ENCODE results near the gene ARHGAP19.

Gene ARHGAP19

GRCh38 chr10:97200616-97201015, 91.8 kb downstream of the ARHGAP19 start:
- Histone ChIP-seq H3K9me3 (replicated peaks in 1 of 2; ENCODE audit: control insufficient read depth in 2 of 2, insufficient read depth in 1 of 2, low read depth in 1 of 2, low read length in 2 of 2) (peaks cover 2 to 6% of the 10 kb centered on the region in 2 donors), H2BK12ac (ENCODE audit: low read length) (no peak overlapping the region), H3K27me3 (ENCODE audit: control insufficient read depth in 3 of 3, insufficient read depth in 3 of 3, low read depth in 1 of 3, low read length in 3 of 3) (peaks cover 5 to 31% (median 13%) of the 10 kb centered on the region in 3 experiments), H3K18ac (ENCODE audit: low read length) (no peak overlapping the region), H3K4me1 (ENCODE audit: control insufficient read depth in 2 of 2, insufficient read depth in 1 of 2, low read depth in 1 of 2, low read length in 2 of 2) (peaks cover 3% of the 10 kb centered on the region in 2 donors), H4K91ac (ENCODE audit: low read depth, low read length, poor library complexity) (no peak overlapping the region), H3K9ac (ENCODE audit: low read depth, low read length, poor library complexity) (no peak overlapping the region), H2BK5ac (ENCODE audit: low read length) (no peak overlapping the region), H3K4ac (ENCODE audit: low read length) (no peak overlapping the region), H2BK15ac (ENCODE audit: low read length) (no peak overlapping the region), H3K14ac (ENCODE audit: low read length) (no peak overlapping the region), H2AK5ac (ENCODE audit: low read depth, low read length) (no peak overlapping the region), H3K36me3 (replicated peaks in 1 of 2; ENCODE audit: control insufficient read depth in 2 of 2, insufficient read depth in 2 of 2, low read length in 2 of 2) (no peaks in the 10 kb centered on the region), H3K4me2 (ENCODE audit: insufficient read depth, low read length, poor library complexity, severe bottlenecking) (no peak overlapping the region), H2AFZ (ENCODE audit: low read length) (no peak overlapping the region), H3K27ac (replicated peaks; ENCODE audit: low read length) (no peak overlapping the region), H3K4me3 (ENCODE audit: low read length in 2 of 2) (no peak overlapping the region), H2BK120ac (ENCODE audit: low read depth, low read length) (no peak overlapping the region), H3K79me1 (ENCODE audit: low read depth, low read length) (no peaks in the 10 kb centered on the region), H3K23ac (ENCODE audit: low read depth, low read length, poor library complexity) (no peak overlapping the region), H4K8ac (ENCODE audit: low read depth, low read length) (no peak overlapping the region)
- no peak for DNase-seq (ENCODE audit: low spot score)
- no CpG with 5 or more reads among the region's 6 CpGs for WGBS, 2 donors (ENCODE audit: extremely low coverage in 2 of 2, insufficient read length in 2 of 2, insufficient replicate concordance in 1 of 2)

- peaks cover 5 to 35% (median 16%) of the 10 kb centered on the region in 3 experiments for H3K27me3 ChIP-seq (ENCODE audit: control insufficient read depth in 3 of 3, insufficient read depth in 3 of 3, low read depth in 1 of 3, low read length in 3 of 3)
- H2AK5ac ChIP-seq (ENCODE audit: low read depth, low read length) = no peak overlapping the region
- no peak overlapping the region for H2BK15ac ChIP-seq (ENCODE audit: low read length)
- no peak overlapping the region for H2BK5ac ChIP-seq (ENCODE audit: low read length)
- H3K27ac ChIP-seq (replicated peaks; ENCODE audit: low read length) = no peak overlapping the region
- no peak overlapping the region for H3K14ac ChIP-seq (ENCODE audit: low read length)
- H3K18ac ChIP-seq (ENCODE audit: low read length) = no peak overlapping the region
- no peak overlapping the region for H3K4ac ChIP-seq (ENCODE audit: low read length)
- no peak overlapping the region for H3K4me3 ChIP-seq (ENCODE audit: low read length in 2 of 2)
- no peak overlapping the region for H2AFZ ChIP-seq (ENCODE audit: low read length)
- peaks cover 0 to 6% of the 10 kb centered on the region in 2 donors for H3K9me3 ChIP-seq (replicated peaks in 1 of 2; ENCODE audit: control insufficient read depth in 2 of 2, insufficient read depth in 1 of 2, low read depth in 1 of 2, low read length in 2 of 2)
- no peak for DNase-seq (ENCODE audit: low spot score)
- peaks cover 2 to 5% of the 10 kb centered on the region in 2 donors for H3K4me1 ChIP-seq (ENCODE audit: control insufficient read depth in 2 of 2, insufficient read depth in 1 of 2, low read depth in 1 of 2, low read length in 2 of 2)
- H3K4me2 ChIP-seq (ENCODE audit: insufficient read depth, low read length, poor library complexity, severe bottlenecking) = no peak overlapping the region
- H2BK120ac ChIP-seq (ENCODE audit: low read depth, low read length) = no peak overlapping the region
- no peaks in the 10 kb centered on the region for H3K36me3 ChIP-seq (replicated peaks in 1 of 2; ENCODE audit: control insufficient read depth in 2 of 2, insufficient read depth in 2 of 2, low read length in 2 of 2)
- no peak overlapping the region for H3K9ac ChIP-seq (ENCODE audit: low read depth, low read length, poor library complexity)
- H3K79me1 ChIP-seq (ENCODE audit: low read depth, low read length) = no peaks in the 10 kb centered on the region
- no peak overlapping the region for H3K23ac ChIP-seq (ENCODE audit: low read depth, low read length, poor library complexity)
- no CpG with 5 or more reads among the region's 3 CpGs for WGBS, 2 donors (ENCODE audit: extremely low coverage in 2 of 2, insufficient read length in 2 of 2, insufficient replicate concordance in 1 of 2)
- no peak overlapping the region for H4K91ac ChIP-seq (ENCODE audit: low read depth, low read length, poor library complexity)
- H4K8ac ChIP-seq (ENCODE audit: low read depth, low read length) = no peak overlapping the region
- H2BK12ac ChIP-seq (ENCODE audit: low read length) = no peak overlapping the region
Observed at GRCh38 chr10:97199152-97199551, 93.3 kb downstream of the ARHGAP19 start.

- H2BK5ac ChIP-seq (ENCODE audit: low read length) = no peak overlapping the region
- no peak overlapping the region for H2AFZ ChIP-seq (ENCODE audit: low read length)
- no peak overlapping the region for H3K4ac ChIP-seq (ENCODE audit: low read length)
- no peak overlapping the region for H3K9ac ChIP-seq (ENCODE audit: low read depth, low read length, poor library complexity)
- H2BK15ac ChIP-seq (ENCODE audit: low read length) = no peak overlapping the region
- no peaks in the 10 kb centered on the region for H3K36me3 ChIP-seq (replicated peaks in 1 of 2; ENCODE audit: control insufficient read depth in 2 of 2, insufficient read depth in 2 of 2, low read length in 2 of 2)
- H3K27me3 ChIP-seq (ENCODE audit: control insufficient read depth in 3 of 3, insufficient read depth in 3 of 3, low read depth in 1 of 3, low read length in 3 of 3) = peaks cover 5 to 51% (median 16%) of the 10 kb centered on the region in 3 experiments
- H3K4me1 ChIP-seq (ENCODE audit: control insufficient read depth in 2 of 2, insufficient read depth in 1 of 2, low read depth in 1 of 2, low read length in 2 of 2) = peaks cover 2 to 6% of the 10 kb centered on the region in 2 donors
- H3K79me1 ChIP-seq (ENCODE audit: low read depth, low read length) = no peaks in the 10 kb centered on the region
- WGBS, 2 donors (ENCODE audit: extremely low coverage in 2 of 2, insufficient read length in 2 of 2, insufficient replicate concordance in 1 of 2) = no CpG with 5 or more reads among the region's 7 CpGs
- no peak overlapping the region for H3K4me3 ChIP-seq (ENCODE audit: low read length in 2 of 2)
- no peak for DNase-seq (ENCODE audit: low spot score)
- H2AK5ac ChIP-seq (ENCODE audit: low read depth, low read length) = no peak overlapping the region
- H3K18ac ChIP-seq (ENCODE audit: low read length) = no peak overlapping the region
- no peak overlapping the region for H3K14ac ChIP-seq (ENCODE audit: low read length)
- H4K91ac ChIP-seq (ENCODE audit: low read depth, low read length, poor library complexity) = no peak overlapping the region
- H2BK120ac ChIP-seq (ENCODE audit: low read depth, low read length) = no peak overlapping the region
- H3K27ac ChIP-seq (replicated peaks; ENCODE audit: low read length) = no peak overlapping the region
- no peak overlapping the region for H3K23ac ChIP-seq (ENCODE audit: low read depth, low read length, poor library complexity)
- H3K4me2 ChIP-seq (ENCODE audit: insufficient read depth, low read length, poor library complexity, severe bottlenecking) = no peak overlapping the region
- no peak overlapping the region for H2BK12ac ChIP-seq (ENCODE audit: low read length)
- H3K9me3 ChIP-seq (replicated peaks in 1 of 2; ENCODE audit: control insufficient read depth in 2 of 2, insufficient read depth in 1 of 2, low read depth in 1 of 2, low read length in 2 of 2) = peaks cover 0 to 2% of the 10 kb centered on the region in 2 donors
- H4K8ac ChIP-seq (ENCODE audit: low read depth, low read length) = no peak overlapping the region
Observed at GRCh38 chr10:97197030-97197500, 95.4 kb downstream of the ARHGAP19 start.

GRCh38 chr10:97196223-97197029, 96.0 kb downstream of the ARHGAP19 start:
- Histone ChIP-seq H3K27ac (replicated peaks; ENCODE audit: low read length) (no peak overlapping the region), H2BK15ac (ENCODE audit: low read length) (no peak overlapping the region), H4K8ac (ENCODE audit: low read depth, low read length) (no peak overlapping the region), H3K14ac (ENCODE audit: low read length) (no peak overlapping the region), H2BK5ac (ENCODE audit: low read length) (no peak overlapping the region), H3K4ac (ENCODE audit: low read length) (no peak overlapping the region), H2BK120ac (ENCODE audit: low read depth, low read length) (no peak overlapping the region), H3K4me2 (ENCODE audit: insufficient read depth, low read length, poor library complexity, severe bottlenecking) (peak overlapping the region; percentile 75), H4K91ac (ENCODE audit: low read depth, low read length, poor library complexity) (no peak overlapping the region), H3K27me3 (ENCODE audit: control insufficient read depth in 3 of 3, insufficient read depth in 3 of 3, low read depth in 1 of 3, low read length in 3 of 3) (peaks cover 5 to 54% (median 16%) of the 10 kb centered on the region in 3 experiments), H3K9me3 (replicated peaks in 1 of 2; ENCODE audit: control insufficient read depth in 2 of 2, insufficient read depth in 1 of 2, low read depth in 1 of 2, low read length in 2 of 2) (peaks cover 0 to 5% of the 10 kb centered on the region in 2 donors), H3K18ac (ENCODE audit: low read length) (peak overlapping the region; percentile 66), H2AFZ (ENCODE audit: low read length) (peak overlapping the region; percentile 80), H3K36me3 (replicated peaks in 1 of 2; ENCODE audit: control insufficient read depth in 2 of 2, insufficient read depth in 2 of 2, low read length in 2 of 2) (no peaks in the 10 kb centered on the region), H3K79me1 (ENCODE audit: low read depth, low read length) (no peaks in the 10 kb centered on the region), H3K23ac (ENCODE audit: low read depth, low read length, poor library complexity) (no peak overlapping the region), H2BK12ac (ENCODE audit: low read length) (no peak overlapping the region), H3K4me3 (ENCODE audit: low read length in 2 of 2) (peak overlapping the region; percentile 30 to 70), H2AK5ac (ENCODE audit: low read depth, low read length) (no peak overlapping the region), H3K9ac (ENCODE audit: low read depth, low read length, poor library complexity) (no peak overlapping the region), H3K4me1 (ENCODE audit: control insufficient read depth in 2 of 2, insufficient read depth in 1 of 2, low read depth in 1 of 2, low read length in 2 of 2) (peaks cover 2 to 7% of the 10 kb centered on the region in 2 donors)
- DNase-seq (ENCODE audit: low spot score) = peak; percentile 71
- WGBS, 2 donors (ENCODE audit: extremely low coverage in 2 of 2, insufficient read length in 2 of 2, insufficient replicate concordance in 1 of 2) = no CpG with 5 or more reads among the region's 56 CpGs

Data from neuronal stem cell (in vitro differentiated cells).